Jurkat, Clone E6-1 (cell line): ENCODE data around the gene ERCC6L2.

ENCODE experiments used
- DNase-seq: peaks from one replicate; pipeline ENCODE4 v3.0.0-alpha.2; 2011; ENCODE audit warnings: low read depth, low spot score
- H3K4me3 ChIP-seq: 2 replicates; pipeline ENCODE4 v1.5.1; 2011; ENCODE audit warnings: mild to moderate bottlenecking, low read length, control low read depth, moderate library complexity

ERCC6L2 gene

DNA sequence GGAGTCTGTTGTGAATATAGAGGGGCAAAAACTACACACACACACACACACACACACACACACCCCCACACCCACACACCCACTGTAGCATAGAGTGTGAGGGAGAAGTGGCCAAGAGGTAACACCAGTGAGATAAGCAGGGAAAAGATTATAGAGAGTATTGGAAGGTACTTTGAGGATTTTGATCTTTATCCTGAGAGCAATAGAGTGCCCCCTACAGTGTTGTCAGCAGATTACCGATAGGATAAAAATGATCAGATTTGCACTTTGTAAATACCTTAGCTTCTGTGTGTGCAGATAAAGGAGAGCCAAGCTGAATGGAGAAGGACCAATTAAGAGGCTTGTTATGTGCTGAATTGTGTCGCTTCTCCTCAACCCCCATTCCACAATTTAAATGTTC, 32.3 kb downstream of the ERCC6L2 start:
- H3K4me3 ChIP-seq = no peak overlapping the region
- no peak for DNase-seq

DNA sequence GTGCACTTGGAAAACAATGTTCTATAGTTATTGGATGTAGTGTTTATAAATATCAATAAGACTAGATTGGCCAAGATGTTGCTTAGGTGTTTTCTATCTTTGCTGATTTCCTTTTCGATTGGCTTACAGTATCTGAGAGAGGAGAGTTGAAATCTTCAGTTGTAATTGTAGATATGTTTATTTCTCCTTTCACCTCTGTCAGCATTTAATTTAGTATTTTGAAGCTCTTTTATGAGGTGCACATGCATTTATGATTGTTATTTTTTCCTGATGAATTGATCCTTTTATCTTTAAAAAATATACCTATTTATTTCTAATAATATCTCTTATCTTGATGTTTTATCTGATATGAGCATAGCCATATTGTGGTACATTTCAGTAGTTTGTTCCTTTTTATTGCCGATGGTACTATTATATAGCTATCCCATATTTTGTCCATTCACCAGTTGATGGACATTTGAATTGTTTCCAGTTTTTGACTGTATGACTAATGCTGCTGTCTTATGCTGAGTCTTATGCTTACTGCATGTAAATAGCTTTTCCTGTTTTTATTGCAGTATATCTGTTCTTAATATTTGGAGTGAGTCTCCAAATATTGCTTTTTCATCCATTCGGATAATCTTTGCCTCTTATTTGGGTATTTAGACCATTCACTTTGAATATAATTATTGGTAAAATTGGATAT, 34.7 kb downstream of the ERCC6L2 start:
- no peak for DNase-seq
- H3K4me3 ChIP-seq = no peak overlapping the region

GRCh38 chr9:95910770-95911340, 35.4 kb downstream of the ERCC6L2 start:
- no peak overlapping the region for H3K4me3 ChIP-seq
- DNase-seq = no peak

- no peak for DNase-seq
- no peak overlapping the region for H3K4me3 ChIP-seq
Observed at GRCh38 chr9:95912773-95913172, 37.3 kb downstream of the ERCC6L2 start.

DNA sequence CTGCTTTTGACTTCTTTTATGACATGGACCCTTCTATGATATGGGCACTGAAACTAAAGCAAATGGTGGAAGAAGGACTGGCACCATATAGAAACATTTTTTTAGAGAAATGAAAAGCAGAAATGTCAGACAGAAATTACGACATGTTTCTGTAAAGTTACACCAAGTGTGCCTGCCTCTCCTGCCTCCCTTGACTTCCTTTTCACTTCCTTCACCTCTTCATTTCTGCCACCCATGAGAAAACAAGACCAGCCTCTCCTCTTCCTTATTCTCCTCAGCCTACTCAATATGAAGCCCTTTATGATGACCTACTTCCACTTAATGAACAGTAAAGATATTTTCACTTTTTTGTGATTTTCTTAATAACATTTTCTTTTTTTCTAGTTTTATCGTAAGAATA, 44.5 kb downstream of the ERCC6L2 start:
- DNase-seq = no peak
- H3K4me3 ChIP-seq = no peak overlapping the region

GRCh38 chr9:95923794-95924193, 48.3 kb downstream of the ERCC6L2 start:
- H3K4me3 ChIP-seq = no peak overlapping the region
- DNase-seq = no peak

DNA sequence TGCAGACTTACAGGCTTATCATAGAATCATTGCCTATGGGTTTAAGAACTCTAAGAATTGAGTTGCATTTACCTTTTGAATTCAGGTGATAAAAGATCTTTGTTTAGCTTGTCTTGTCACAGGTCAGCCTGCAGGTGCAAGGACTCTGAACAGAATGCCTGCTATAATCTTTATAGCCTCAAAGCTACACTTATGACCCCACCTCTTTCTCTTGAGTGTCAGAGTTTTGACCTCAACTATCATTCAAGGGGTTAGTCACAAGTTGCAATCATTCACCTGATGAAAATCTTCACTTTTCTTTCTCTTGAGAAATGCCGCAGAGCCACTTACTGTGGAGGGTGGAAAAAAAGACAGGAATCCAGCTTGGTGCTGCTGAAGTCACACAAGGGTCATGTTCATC, 49.5 kb downstream of the ERCC6L2 start:
- H3K4me3 ChIP-seq = no peak overlapping the region

GRCh38 chr9:95927271-95928004, 51.9 kb downstream of the ERCC6L2 start:
- DNase-seq = no peak
- no peak overlapping the region for H3K4me3 ChIP-seq

More for the DNA sequence above, 49.5 kb downstream of the ERCC6L2 start:
- DNase-seq = no peak

DNA sequence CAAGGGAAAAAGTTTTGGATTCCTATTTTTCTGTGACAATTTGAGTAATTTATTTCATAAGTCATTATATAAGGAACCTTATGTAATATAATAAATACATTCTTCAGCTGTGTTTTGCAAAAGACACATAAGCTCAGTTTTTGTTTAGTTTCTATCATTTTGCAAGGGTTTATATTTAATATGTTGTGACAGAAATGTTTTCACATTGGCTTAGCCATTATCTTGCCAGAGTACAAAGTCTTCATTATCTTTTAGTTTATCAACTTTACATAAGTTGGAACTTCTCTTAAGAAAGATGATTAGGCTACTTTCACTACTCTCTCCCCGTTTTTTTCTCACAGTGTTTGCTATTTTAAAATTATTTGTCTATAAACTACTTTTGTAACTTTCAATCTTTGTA, 54.8 kb downstream of the ERCC6L2 start:
- DNase-seq = no peak
- H3K4me3 ChIP-seq = no peak overlapping the region

DNA sequence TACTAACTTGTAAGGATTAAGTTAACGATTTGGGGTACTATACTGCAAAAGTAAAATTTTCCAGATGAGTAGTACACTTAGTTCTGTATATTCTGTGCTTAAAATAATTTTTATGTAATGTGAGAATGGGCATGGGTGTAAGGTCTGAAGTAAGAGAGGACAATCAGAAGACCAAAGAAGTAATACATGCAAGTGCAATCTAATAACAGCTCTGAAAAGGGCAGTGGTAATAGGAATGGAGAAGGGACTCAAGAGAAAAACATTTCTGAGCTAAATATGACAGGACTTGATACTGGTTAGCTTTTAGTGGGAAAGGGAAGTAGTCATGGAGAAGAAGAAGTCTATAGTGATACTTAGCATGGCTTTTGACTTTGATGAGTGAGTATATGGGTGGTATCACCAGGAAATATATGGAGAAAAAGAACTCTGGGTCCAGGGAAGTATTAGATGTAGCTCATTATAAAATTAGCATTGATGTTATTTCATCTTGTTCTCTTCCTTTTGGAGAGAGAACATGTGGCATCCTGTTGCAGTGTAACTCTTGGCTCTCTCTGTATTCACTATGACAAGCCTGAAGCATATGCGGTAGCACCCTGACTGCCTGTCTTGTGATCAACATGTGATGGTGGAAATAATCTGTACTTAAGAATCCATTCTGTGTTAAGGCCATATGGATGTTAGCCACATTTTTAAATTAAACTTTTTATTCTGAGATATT, 60.5 kb downstream of the ERCC6L2 start:
- H3K4me3 ChIP-seq = no peak overlapping the region
- DNase-seq = no peak

- DNase-seq = no peak
- H3K4me3 ChIP-seq = no peak overlapping the region
Observed at GRCh38 chr9:95936579-95937075, 61.1 kb downstream of the ERCC6L2 start.

GRCh38 chr9:95937131-95937530, 61.6 kb downstream of the ERCC6L2 start:
- no peak for DNase-seq
- H3K4me3 ChIP-seq = no peak overlapping the region

DNA sequence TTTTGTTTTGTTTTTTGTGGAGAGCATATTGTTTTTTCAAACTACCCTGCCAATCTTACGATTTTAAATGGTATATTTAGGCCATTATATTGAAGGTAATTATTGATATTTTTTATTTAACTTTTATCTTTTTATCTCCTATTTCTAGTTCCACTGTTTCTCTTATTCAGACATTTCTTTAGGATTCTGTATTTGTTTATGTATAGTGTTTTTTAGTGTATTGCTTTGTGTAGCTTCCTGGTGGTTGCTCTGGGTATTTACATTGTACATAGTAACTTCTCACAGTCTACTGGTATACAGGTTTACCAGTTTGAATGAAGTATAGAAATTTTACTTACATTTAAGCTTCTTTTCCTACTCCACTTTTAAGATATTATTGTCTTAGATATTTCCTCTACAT, 63.2 kb downstream of the ERCC6L2 start:
- no peak overlapping the region for H3K4me3 ChIP-seq
- no peak for DNase-seq

- H3K4me3 ChIP-seq = no peak overlapping the region
- no peak for DNase-seq
Observed at GRCh38 chr9:95939472-95939871, 64.0 kb downstream of the ERCC6L2 start.

DNA sequence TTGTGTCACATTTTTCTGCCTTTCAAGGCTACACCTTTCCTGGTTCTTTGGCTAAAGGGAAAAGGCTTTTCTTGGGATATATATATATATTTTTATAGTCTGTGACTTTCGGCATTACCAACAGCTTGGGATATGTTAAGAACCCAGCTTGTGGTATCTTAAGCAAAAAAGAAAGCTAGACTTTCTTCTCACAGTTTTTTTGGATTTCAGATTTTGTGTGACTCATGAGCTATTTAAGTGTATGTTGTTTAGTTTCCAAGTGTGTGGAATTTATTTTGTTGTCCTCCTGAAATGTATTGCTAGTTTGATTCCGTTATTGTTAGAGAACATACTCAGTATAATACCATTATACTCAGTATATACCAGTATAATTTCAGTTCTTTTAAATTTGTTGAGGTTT, 64.8 kb downstream of the ERCC6L2 start:
- H3K4me3 ChIP-seq = no peak overlapping the region
- DNase-seq = no peak

DNA sequence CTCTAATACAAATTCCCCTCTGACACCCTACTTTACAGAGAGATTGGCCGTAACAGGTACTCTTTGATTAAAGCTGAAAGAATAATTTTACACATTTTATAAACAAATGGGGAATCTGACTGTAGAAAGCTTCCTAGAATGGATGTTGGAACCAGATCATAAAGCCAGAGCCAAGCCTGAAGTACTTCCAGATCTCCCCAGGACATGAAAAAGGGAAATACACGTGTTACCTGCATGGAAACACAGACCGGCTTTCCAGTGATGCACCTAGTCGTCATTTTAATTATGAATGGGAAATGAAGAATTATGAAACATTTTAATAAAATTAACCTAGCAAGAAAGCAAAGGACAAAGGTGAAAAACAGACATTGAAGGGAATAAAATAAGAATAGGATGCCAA, 66.5 kb downstream of the ERCC6L2 start:
- DNase-seq = no peak
- no peak overlapping the region for H3K4me3 ChIP-seq

DNA sequence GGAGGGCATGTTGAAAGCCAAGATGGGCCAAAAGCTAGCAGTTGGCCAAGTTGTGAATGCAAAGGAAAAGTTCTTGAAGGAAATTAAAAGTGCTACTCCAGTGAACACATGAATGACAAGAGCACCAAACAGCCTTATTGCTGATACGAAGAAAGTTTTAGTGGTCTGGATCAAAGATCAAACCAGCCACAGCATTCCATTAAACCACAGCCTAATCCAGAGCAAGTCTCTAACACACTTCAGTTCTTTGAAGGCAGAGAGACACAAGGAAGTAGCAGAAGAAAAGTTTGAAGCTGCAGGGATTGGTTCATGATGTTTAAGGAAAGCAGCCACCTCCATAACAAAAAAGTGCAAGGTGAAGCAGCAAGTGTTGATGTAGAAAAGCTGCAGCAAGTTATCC, 71.6 kb downstream of the ERCC6L2 start:
- DNase-seq = peak; percentile 11
- H3K4me3 ChIP-seq = no peak overlapping the region

DNA sequence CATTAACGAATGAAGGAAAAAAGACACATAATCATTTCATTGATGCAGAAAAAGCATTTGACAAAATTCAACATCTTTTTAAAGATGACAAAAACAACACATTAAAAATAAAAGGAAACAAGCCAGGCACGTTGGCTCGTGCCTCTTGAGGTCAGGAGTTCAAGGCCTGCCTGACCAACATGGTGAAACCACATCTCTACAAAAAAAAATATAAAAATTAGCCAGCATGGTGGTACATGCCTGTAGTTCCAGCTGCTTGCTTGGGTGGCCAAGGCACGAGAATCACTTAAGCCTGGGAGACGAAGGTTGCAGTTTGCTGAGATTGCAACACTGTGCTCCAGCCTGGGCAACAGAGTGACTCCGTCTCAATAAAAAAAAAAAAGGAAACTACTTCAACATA, 77.0 kb downstream of the ERCC6L2 start:
- no peak overlapping the region for H3K4me3 ChIP-seq
- no peak for DNase-seq

- no peak overlapping the region for H3K4me3 ChIP-seq
- DNase-seq = no peak
Observed at GRCh38 chr9:95953986-95954385, 78.5 kb downstream of the ERCC6L2 start.

GRCh38 chr9:95954940-95955339, 79.4 kb downstream of the ERCC6L2 start:
- no peak for DNase-seq
- no peak overlapping the region for H3K4me3 ChIP-seq
